ENCODE results near the gene LASP1.

The LASP1 gene

GRCh38 chr17:38886643-38887010, 16.8 kb downstream of the LASP1 start:
- no peak for DNase-seq (ENCODE audit: low read depth)

- DNase-seq (ENCODE audit: low read depth): no peak
Observed at GRCh38 chr17:38888842-38889241, 19.0 kb downstream of the LASP1 start.

GRCh38 chr17:38889745-38890409, 20.0 kb downstream of the LASP1 start:
- no peak for DNase-seq (ENCODE audit: low read depth)

GRCh38 chr17:38890410-38890746, 20.5 kb downstream of the LASP1 start:
- DNase-seq (ENCODE audit: low read depth): no peak

DNA sequence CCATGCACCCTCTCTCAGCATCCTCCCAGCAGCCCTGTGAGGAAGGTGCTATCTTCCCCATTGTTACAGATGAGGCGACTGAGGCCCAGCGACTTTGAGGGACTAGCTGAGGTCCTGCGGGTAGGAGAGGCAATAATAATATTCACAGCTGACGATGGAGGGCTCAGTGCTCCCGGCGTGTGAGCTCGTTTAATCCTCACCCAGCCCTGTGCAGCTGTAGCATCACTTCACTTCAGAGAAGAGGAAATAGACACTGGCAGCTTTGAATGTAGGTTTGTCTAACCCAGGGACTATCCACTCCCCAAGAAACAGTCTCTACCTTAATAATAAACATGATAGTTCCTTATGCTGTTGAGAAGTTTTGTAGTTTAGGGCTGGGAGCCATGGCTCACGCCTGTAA, 21.6 kb downstream of the LASP1 start:
- DNase-seq (ENCODE audit: low read depth): no peak

DNA sequence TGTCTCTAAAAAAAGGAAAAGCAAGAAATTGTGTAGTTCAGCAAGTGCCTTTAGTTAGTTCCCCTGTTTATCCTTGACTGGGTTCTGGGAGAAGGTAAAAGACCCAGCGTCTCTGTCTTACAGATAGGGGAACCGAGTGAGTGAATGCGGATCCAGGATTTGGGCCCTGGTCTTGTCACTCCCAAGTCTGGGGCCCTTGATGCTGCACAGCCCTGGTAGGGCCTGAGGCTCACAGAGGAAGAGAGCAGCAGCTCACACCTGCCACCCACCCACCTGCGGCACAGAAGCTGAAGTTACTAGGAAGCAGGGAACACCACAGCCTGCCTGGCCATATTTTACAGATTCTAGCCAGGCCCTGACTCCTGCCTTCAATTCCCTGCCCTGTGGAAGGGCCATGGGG, 22.2 kb downstream of the LASP1 start:
- no peak for DNase-seq (ENCODE audit: low read depth)

GRCh38 chr17:38892620-38893019, 22.8 kb downstream of the LASP1 start:
- DNase-seq (ENCODE audit: low read depth): no peak

- DNase-seq (ENCODE audit: low read depth): no peak
Observed at GRCh38 chr17:38893113-38893512, 23.3 kb downstream of the LASP1 start.

- DNase-seq (ENCODE audit: low read depth): peak; percentile 76
Observed at GRCh38 chr17:38893607-38894006, 23.7 kb downstream of the LASP1 start.

DNA sequence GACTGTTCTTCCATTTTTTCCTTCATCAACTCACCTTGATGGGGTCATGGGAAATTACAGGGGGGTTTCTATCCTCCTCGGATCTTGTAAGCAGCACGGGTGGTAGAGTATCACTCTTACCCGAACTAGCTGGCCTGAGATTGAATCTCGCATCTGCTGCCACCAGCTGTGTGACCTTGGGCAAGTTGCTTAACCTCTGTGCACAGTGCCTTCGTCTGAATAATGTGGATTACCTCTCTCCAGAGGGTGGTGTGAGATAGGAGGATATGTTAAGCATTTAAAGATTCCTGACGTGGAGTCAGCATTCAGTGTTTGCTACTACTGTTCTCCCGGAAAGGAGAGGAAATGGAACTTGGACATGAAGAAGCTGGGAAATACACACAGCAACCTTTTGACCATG, 24.4 kb downstream of the LASP1 start:
- no peak for DNase-seq (ENCODE audit: low read depth)

DNA sequence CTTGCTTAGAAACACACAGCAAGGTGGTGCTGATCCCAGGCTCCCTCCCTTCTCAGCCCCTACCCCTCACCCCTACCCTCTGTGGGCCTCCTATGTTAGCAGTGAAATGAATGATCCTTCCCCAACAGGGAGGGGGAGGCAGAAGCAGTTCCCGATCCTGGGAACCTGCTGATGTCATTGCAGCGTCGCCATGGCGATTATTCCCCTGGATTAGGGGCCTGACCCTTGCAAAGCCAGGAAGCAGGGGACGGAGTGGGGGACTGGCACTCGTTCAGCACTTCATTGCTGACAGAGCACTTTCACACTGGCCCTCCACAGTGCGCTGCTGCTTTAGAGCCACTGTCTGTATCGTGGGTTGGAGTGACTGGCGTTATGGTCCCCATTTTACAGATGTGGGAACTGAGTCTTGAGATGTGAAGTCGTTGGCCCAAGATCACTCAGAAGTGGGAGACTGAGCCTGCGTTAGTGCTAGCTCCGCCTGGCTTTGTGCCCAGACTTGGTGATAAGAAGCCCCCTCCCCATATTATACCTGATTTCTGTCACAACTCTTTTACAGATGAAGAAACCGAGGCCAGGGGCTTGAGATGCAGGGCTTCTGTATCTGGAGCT, 26.6 kb downstream of the LASP1 start:
- peak; percentile 22 for DNase-seq (ENCODE audit: low read depth)

GRCh38 chr17:38897176-38897575, 27.3 kb downstream of the LASP1 start:
- DNase-seq (ENCODE audit: low read depth): no peak

DNA sequence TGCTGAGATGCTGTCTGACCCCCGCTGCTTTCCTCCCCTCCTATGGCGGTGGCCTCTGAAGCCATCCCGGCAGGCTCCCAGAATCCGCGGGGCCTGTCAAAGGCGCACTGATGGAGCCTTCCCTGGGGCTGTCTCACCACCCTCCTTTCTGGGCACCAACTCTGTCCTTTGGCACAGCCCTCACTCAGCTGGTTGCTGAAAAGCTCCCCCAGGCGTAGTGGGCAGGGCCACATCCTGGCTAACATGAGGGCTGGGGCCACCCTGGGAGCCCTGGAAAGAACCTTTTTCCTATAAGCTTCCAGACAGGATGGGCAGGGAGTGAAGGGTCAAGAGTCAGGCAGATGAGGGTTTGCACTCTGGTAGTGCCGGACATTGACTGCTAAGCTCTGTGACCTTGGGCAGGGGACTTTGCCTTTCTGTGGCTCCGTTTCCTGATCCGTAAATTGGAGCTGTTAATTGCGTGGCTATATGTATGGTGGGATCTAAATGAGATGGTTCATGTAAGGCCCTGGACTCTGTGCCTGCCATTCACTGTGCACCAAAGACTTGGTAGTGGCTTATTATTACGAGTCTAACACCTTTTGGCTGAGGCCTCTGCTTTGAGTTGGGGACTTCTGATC, 27.9 kb downstream of the LASP1 start:
- no peak for DNase-seq (ENCODE audit: low read depth)

DNA sequence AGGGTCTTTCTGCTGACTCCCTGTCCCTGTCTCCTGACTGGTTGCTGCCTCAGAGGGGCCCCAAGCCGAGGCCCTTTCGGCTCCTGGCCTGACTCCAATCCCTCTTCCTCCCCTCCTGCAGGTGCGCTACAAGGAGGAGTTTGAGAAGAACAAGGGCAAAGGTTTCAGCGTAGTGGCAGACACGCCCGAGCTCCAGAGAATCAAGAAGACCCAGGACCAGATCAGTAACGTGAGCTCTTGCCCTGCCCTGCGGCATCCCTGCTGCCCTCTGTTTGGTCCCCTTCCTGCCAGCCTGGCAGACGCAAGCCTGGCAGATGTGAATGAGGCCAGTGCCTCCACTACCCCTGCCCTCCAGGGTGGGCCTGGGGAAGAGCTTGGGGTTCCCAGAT, 28.4 kb downstream of the LASP1 start:
- no peak for DNase-seq (ENCODE audit: low read depth)

DNA sequence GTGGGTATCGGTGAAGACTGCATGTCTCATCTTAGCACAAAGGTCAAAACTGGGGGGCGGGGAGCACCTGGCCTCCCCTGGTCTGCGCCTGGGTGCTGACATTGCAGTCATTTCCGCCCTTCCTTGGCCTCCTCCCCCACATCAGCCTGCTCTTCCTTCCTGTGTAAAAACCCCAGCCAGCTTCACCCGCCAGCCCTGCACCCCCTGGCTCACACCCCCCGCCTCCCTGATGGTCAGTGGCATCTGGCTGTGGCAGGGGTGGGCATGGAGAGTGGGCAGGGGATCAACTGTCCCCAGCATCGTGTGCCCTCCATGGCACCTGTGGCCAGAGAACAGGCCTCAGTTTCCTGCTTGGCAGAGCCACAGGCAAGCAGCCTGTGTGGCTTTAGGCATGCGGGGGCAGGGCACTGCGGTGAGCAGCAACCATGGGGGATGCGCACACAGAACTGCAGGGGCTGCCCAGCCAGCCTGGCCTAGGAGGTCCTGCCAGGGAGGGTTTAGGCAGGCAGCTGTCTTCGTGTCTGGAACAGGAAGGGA, 29.0 kb downstream of the LASP1 start:
- DNase-seq (ENCODE audit: low read depth): peak; percentile 56

DNA sequence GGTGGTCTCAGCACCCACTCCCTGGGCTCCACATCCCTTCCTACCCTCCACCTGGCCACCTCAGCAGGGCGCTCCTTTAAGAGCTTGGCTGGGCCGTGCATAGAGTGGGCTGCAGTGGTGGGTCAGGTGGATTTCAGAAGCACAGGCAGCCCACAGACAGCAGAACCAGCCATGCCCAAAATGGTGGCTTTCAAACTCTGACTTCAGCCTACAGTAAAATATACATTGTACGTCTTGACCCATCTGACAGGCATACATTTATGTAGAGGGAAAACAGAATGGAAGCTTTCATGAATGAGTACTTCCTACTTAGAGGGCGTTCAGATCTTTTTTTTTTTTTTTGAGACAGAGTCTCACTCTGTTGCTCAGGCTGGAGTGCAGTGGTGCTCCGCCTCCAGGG, 29.6 kb downstream of the LASP1 start:
- DNase-seq (ENCODE audit: low read depth): no peak

DNA sequence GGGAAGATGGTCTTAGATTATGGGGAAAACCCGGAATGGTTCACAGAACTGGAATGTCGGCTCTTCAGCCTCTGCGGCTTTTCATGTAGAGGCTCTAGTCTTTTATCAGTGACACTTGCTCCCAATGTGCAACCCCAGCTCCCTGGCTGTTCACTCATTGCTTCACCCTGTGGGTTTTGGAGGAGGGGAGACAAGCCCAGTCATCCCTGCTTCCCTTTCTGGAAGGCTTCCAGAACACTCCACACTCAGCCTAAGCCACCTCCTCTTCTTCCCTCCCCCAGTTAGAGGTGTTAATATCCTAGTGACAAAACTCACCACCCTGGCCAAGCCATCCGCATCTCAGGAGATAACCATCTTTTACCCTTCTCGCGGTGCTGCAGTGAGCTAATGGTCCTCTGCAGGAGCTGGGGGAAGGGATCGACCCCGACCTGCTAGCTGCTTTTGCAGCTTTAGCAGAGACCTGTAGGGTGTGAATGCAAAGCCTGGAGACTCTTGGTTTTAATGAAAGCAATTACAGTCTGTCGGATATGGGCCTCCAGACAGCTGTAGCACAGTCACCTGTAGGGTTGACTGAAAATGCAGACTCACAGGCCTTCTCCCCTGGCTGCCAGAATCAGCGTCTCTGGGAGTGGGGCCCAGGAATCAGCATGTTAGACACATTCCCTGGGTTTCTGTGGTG, 31.3 kb downstream of the LASP1 start:
- DNase-seq (ENCODE audit: low read depth): peak; percentile 98

- DNase-seq (ENCODE audit: low read depth): no peak
Observed at GRCh38 chr17:38903404-38903803, 33.5 kb downstream of the LASP1 start.

DNA sequence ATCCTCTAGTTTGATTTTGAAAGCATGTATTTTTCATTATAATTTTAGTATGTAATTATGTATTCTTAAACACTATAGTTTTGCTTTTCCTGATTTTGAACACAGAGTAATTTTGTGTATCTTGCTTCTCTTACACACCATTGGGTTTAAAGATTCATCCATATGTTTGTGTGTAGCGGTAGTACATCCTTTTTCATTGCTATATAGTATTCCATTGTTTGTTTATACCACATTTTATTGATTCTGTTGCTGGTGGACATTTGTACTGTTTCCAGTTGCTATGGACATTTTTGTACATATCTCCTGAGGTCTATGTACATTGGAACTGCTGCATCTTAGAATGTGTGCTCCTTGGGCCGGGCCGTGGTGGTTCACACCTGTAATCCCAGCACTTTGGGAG, 35.0 kb downstream of the LASP1 start:
- DNase-seq (ENCODE audit: low read depth): no peak

DNA sequence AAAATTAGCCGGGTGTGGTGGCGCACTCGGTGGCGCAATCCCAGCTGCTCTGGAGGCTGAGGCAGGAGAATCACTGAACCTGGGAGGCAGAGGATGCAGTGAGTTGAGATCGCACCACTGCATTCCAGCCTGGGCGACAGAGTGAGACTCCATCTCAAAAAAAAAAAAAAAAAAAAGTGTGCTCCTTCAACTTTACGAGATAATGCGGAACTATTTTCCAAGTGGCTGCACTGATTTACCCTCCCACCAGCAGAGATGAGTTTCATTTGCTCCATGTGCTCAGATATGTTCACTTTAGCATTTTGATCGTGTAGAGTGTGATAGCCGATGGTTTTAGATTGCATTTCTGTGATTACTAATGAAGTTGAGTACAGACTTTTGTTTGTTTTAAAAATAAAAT, 35.5 kb downstream of the LASP1 start:
- DNase-seq (ENCODE audit: low read depth): no peak

DNA sequence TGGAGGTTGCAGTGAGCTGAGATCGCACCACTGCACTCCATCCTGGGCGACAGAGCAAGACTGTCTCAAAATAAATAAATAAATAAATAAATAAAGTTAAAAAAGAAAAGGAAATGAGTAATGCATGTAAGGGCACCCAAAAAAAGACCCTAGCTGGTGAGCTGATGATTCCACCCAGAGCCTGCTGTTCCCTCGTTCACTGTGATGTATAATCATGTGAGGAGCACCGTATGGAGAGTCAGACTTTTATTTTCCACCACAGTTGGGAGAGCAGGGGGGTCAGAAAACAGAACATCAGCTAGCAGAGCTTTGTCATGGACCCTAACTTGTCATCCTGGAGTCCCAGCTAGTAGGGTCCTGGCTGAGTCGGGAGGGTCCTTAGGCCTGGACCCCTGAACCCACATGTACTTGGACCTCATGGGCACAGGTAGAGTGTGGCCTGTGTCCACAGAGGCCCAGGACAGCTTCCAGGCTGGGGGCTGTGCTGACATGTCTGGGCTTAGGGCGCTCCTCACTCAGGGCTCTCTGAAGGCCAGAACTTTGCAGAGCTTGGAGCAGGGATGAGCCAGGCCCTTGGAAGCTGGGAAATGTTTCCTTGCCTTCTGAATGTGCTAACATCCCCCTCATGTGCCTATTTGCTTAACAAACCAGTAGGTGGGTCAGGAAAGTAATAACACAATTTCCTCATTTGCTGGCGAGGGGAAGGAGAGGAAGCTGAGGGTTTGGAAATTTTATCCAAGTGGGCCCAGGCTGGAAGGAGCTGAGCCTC, 36.8 kb downstream of the LASP1 start:
- no peak for DNase-seq (ENCODE audit: low read depth)

DNA sequence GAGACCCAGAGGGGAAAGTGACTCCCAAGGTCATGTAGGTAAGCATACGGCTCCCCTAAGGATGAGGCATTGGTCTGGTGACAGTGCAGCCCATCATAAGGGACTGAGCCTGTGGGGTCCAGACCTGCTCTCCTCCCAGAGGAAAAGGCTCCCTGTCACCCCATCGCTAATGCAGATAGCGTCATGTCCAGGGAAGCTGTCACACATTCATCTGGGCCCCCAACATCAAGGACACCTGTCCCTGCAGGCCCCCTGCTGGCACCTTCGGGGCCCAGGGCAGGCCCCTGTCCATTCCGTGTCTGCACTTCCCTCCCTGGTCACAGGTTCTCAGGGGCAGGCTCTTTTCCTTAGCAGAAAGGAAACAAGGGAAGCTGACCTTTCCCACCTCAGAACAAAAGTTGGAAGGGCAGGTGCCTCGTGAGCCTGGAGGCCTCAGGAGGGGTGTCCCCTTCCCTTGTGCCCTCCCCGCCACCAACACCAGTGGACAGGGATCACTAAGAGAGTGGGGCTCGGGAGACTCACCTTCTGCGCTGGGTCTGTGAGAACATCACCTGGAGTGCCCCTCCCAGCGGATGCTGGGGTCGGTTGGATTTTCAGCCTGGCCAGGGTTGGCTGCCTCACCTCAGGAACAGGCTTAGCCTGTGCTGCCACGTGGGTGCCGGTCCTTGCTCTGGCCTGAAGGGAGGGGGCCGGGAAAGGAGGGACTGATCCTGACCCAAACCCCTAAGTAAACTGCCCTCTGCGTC, 38.2 kb downstream of the LASP1 start:
- no peak for DNase-seq (ENCODE audit: low read depth)
